GM12878 (cell line): ENCODE measurements around the gene TMEM86B. TPM values are rescaled to one million over a fixed set of nuclear protein-coding genes. Genes with fewer than 3 reads are reported as not detected.

ENCODE experiments used
- ATAC-seq: fragments of 200-7000 bp; cut with Tn5 transposase; 3 replicates; pipeline ENCODE4 v1.9.1; 2020; ENCODE audit warnings: mild to moderate bottlenecking, moderate library complexity
- BruUV-seq: library from RNA; stranded (reverse); fragments of 400-500 nt; replicated peaks from 2 replicates; lab custom pipeline; 2021; lab: Mats Ljungman, UMichigan
- CTCF ChIA-PET: fragments of 300-600 bp; sonication (Branson Sonifier 250); formaldehyde crosslinking; extraction: SDS; loops from one replicate; lab custom pipeline; 2021; ENCODE audit warnings: inconsistent platforms; lab: Yijun Ruan, JAX
- POLR2A ChIA-PET: fragments of 350-600 bp; formaldehyde crosslinking; extraction: SDS; loops from one replicate; lab custom pipeline; 2021; ENCODE audit warnings: inconsistent platforms; lab: Charles Lee
- RAD21 ChIA-PET: fragments of 300-600 bp; sonication (Branson Sonifier 250); formaldehyde crosslinking; loops from one replicate; lab custom pipeline; 2023; ENCODE audit warnings: antibody characterized with exemption; ENCODE audit not compliant: unreplicated experiment; lab: Charles Lee
- SMC1A ChIA-PET: fragments of 300-600 bp; sonication (Branson Sonifier 250); formaldehyde crosslinking; loops from one replicate; lab custom pipeline; 2023; ENCODE audit not compliant: unreplicated experiment, uncharacterized antibody; lab: Charles Lee
- DNase-seq: peaks from one replicate; pipeline ENCODE4 v3.0.0-alpha.2; 2011; ENCODE audit warnings: low read depth, low spot score
- FAIRE-seq: peaks from 3 replicates; lab custom pipeline; 2011; peaks lifted over from hg19 to GRCh38; lab: Jason Lieb, UNC
- H2AFZ ChIP-seq: 2 replicates; pipeline ENCODE4 v1.6.0; 2011; ENCODE audit warnings: low read depth, low read length, control low read depth; ENCODE audit not compliant: control insufficient read depth
- H3K27ac ChIP-seq: 2 replicates; pipeline ENCODE4 v1.5.1; 2011; ENCODE audit warnings: control low read depth; ENCODE audit not compliant: control insufficient read depth, insufficient read depth
- H3K27me3 ChIP-seq, 2 experiments: replicated peaks in 1 of 2; 2 replicates each; pipeline versions ENCODE4 v1.6.0 to v1.6.1; 2011; ENCODE audit warnings: low read length in 1 of 2; ENCODE audit not compliant: control insufficient read depth in 2 of 2, insufficient read depth in 2 of 2
- H3K36me3 ChIP-seq, 2 experiments: 2 replicates each; pipeline ENCODE4 v1.5.1; 2011; ENCODE audit warnings: low read length in 1 of 2; ENCODE audit not compliant: control insufficient read depth in 2 of 2, insufficient read depth in 2 of 2
- H3K4me1 ChIP-seq: 2 replicates; pipeline ENCODE4 v1.6.1; 2011; ENCODE audit warnings: mild to moderate bottlenecking, low read length, moderate library complexity, mixed read lengths; ENCODE audit not compliant: control insufficient read depth, insufficient read depth
- H3K4me2 ChIP-seq: 2 replicates; pipeline ENCODE4 v1.6.0; 2011; ENCODE audit warnings: control low read depth; ENCODE audit not compliant: control insufficient read depth, insufficient read depth
- H3K4me3 ChIP-seq: fragments of 200-600 bp; sonication (generic); 2 replicates; pipeline ENCODE4 v1.5.1; 2016
- H3K79me2 ChIP-seq: 2 replicates; pipeline ENCODE4 v1.6.0; 2011; ENCODE audit warnings: low read length; ENCODE audit not compliant: control insufficient read depth, insufficient read depth
- H3K9ac ChIP-seq: 2 replicates; pipeline ENCODE4 v1.8.0; 2011; ENCODE audit warnings: low read length, control low read depth, mixed read lengths; ENCODE audit not compliant: control insufficient read depth, insufficient read depth
- H3K9me3 ChIP-seq: replicated peaks from 3 replicates; pipeline ENCODE4 v1.5.1; 2011; ENCODE audit warnings: mild to moderate bottlenecking, low read length; ENCODE audit not compliant: control insufficient read depth, insufficient read depth
- H4K20me1 ChIP-seq: 2 replicates; pipeline ENCODE4 v1.6.0; 2011; ENCODE audit not compliant: control insufficient read depth, insufficient read depth
- CBX5 ChIP-seq: sonication (generic); IDR thresholded peaks from 2 replicates; pipeline ENCODE4 v1.6.1; 2016; ENCODE audit warnings: low read depth, moderate library complexity, mild to moderate bottlenecking, inconsistent platforms
- CEBPB ChIP-seq, 2 experiments: fragments of 150-350 bp in 1 of 2; IDR thresholded peaks; 2 replicates each; pipeline ENCODE4 v1.6.1; 2012 to 2014; ENCODE audit warnings: low read depth in 2 of 2, low read length in 2 of 2, borderline replicate concordance in 1 of 2, inconsistent platforms in 1 of 2
- CTCF ChIP-seq, 3 experiments: IDR thresholded peaks in 2 of 3; conservative IDR thresholded peaks in 1 of 3; 2 replicates each; pipeline ENCODE4 v1.5.1; 2011; ENCODE audit warnings: low read depth in 3 of 3, low read length in 3 of 3, mild to moderate bottlenecking in 3 of 3, control low read depth in 2 of 3, moderate library complexity in 2 of 3, inconsistent platforms in 1 of 3, mixed read lengths in 1 of 3; ENCODE audit not compliant: control insufficient read depth in 2 of 3, insufficient read depth in 1 of 3; ENCODE audit errors: extremely low read depth in 1 of 3
- FOS ChIP-seq: IDR thresholded peaks from 3 replicates; pipeline ENCODE4 v1.6.1; 2011; ENCODE audit warnings: borderline replicate concordance; ENCODE audit not compliant: insufficient read length; ENCODE audit errors: extremely low read depth
- IKZF2 ChIP-seq, 2 experiments: fragments of 450-650 bp; IDR thresholded peaks; 2 replicates each; pipeline ENCODE4 v1.6.1; 2017; ENCODE audit warnings: mild to moderate bottlenecking in 2 of 2, moderate library complexity in 2 of 2
- LARP7 ChIP-seq: fragments of 450-650 bp; IDR thresholded peaks from 2 replicates; pipeline ENCODE4 v1.6.1; 2017; ENCODE audit warnings: mild to moderate bottlenecking
- MEF2B ChIP-seq: fragments of 450-650 bp; IDR thresholded peaks from 2 replicates; pipeline ENCODE4 v1.6.1; 2018; ENCODE audit warnings: mild to moderate bottlenecking, moderate library complexity; ENCODE audit not compliant: partially characterized antibody, poor library complexity, severe bottlenecking
- MYC ChIP-seq: IDR thresholded peaks from 2 replicates; pipeline ENCODE4 v1.6.1; 2011; ENCODE audit warnings: mild to moderate bottlenecking, low read length, moderate library complexity, inconsistent platforms; ENCODE audit not compliant: insufficient read depth, insufficient replicate concordance, insufficient read length, severe bottlenecking
- NFIC ChIP-seq: IDR thresholded peaks from 2 replicates; pipeline ENCODE4 v1.6.1; 2012; ENCODE audit warnings: low read depth, mild to moderate bottlenecking, inconsistent platforms, low read length, moderate library complexity
- NFYB ChIP-seq: IDR thresholded peaks from 2 replicates; pipeline ENCODE4 v1.6.1; 2011; ENCODE audit warnings: low read depth, mild to moderate bottlenecking, low read length, improper control_type of control experiment, moderate library complexity; ENCODE audit not compliant: insufficient read depth
- NR2C2 ChIP-seq: IDR thresholded peaks from 2 replicates; pipeline ENCODE4 v1.6.1; 2011; ENCODE audit warnings: borderline replicate concordance, low read depth; ENCODE audit not compliant: control insufficient read depth, insufficient read length
- POLR2AphosphoS2 ChIP-seq: IDR thresholded peaks from 2 replicates; pipeline ENCODE4 v1.6.1; 2011; ENCODE audit warnings: low read depth, mild to moderate bottlenecking, low read length, improper control_type of control experiment, moderate library complexity
- REST ChIP-seq: IDR thresholded peaks from 2 replicates; pipeline ENCODE4 v1.6.1; 2012; ENCODE audit warnings: mild to moderate bottlenecking, low read depth, low read length
- SPI1 ChIP-seq: IDR thresholded peaks from 2 replicates; pipeline ENCODE4 v1.6.1; 2011; ENCODE audit warnings: low read depth, mild to moderate bottlenecking, low read length, moderate library complexity, borderline replicate concordance; ENCODE audit not compliant: insufficient read depth
- SREBF2 ChIP-seq: IDR thresholded peaks from 2 replicates; pipeline ENCODE4 v1.6.1; 2012; ENCODE audit warnings: mild to moderate bottlenecking, low read length
- ZBED1 ChIP-seq: IDR thresholded peaks from 2 replicates; pipeline ENCODE4 v1.6.1; 2016; ENCODE audit warnings: borderline replicate concordance
- ZNF24 ChIP-seq: fragments of 450-650 bp; IDR thresholded peaks from 2 replicates; pipeline ENCODE4 v1.6.1; 2017; ENCODE audit warnings: antibody characterized with exemption, mild to moderate bottlenecking
- WGBS: methylation state at CpG from one replicate; pipeline ENCODE4 v1.1.6; 2016; ENCODE audit warnings: low lambda C conversion rate; ENCODE audit not compliant: insufficient replicate concordance, insufficient coverage; ENCODE audit errors: missing lambda C conversion rate; 5-methylcytosine and 5-hydroxymethylcytosine counted together
- in situ Hi-C: fragments of 300-500 bp; cut with MboI; formaldehyde crosslinking; loops from 9 replicates; pipeline ENCODE4 v1.14.3; 2018; ENCODE audit warnings: mixed read lengths
- intact Hi-C: fragments of 100-400 bp; cut with micrococcal nuclease; formaldehyde crosslinking; loops from one replicate; pipeline ENCODE4 v1.14.2; 2022; ENCODE audit not compliant: unreplicated experiment
- polyA plus RNA-seq, 11 experiments: library from polyadenylated mRNA; depleted of rRNA in 4 of 11; unstranded in 6 of 11; stranded (reverse) in 5 of 11; fragments of >200 nt; fragmentation: Nextera tagmentation in 4 of 11; fragmentation: Illumina TruSeq in 1 of 11; extraction: Ambion mirVana in 4 of 11; extraction: Trizol in 1 of 11; gene quantifications; 1 replicate in 1 of 11; 2 replicates in 10 of 11; pipeline versions ENCODE4 v1.2.1 to v1.2.3, GENCODE V29; 2011 to 2016; ENCODE audit warnings: inconsistent platforms in 2 of 11, missing spikeins in 2 of 11, low read depth in 1 of 11
- total RNA-seq, 4 experiments: library from RNA; depleted of rRNA in 3 of 4; stranded (reverse); fragments of >200 nt in 3 of 4; fragmentation: Illumina TruSeq in 1 of 4; extraction: Trizol in 1 of 4; gene quantifications; 2 replicates each; pipeline versions ENCODE4 v1.2.1 to v1.2.3, GENCODE V29; 2013 to 2021

The TMEM86B gene
- total and polyA plus RNA-seq, 10 of the 15 experiments (the other 5 are each of a cell fraction or from before 2014, with no cell fraction given): 0.26 to 10.6 (median 1.8) TPM

- intact Hi-C loops: no loop called here
- POLR2A ChIA-PET: interaction anchor here (1.7 kb wide), 1 partner anchor 135 kb away, joined by 3 read pairs; the partner anchor contains the start of gene TMEM238
- no peaks in the 10 kb centered on the region for H3K9me3 ChIP-seq
- H2AFZ ChIP-seq: no peak overlapping the region
- DNase-seq: no peak
- H3K79me2 ChIP-seq: peaks cover 59% of the 10 kb centered on the region
- H3K27me3 ChIP-seq: no peaks in the 10 kb centered on the region
- no peak overlapping the region for H3K4me3 ChIP-seq
- H3K36me3 ChIP-seq: peaks cover 19 to 52% of the 10 kb centered on the region in 2 experiments
- ATAC-seq: no peak
- no peak overlapping the region for H3K9ac ChIP-seq
- FAIRE-seq: no peak
- peaks cover 3% of the 10 kb centered on the region; the same call in 1 of the 2 replicates for H4K20me1 ChIP-seq
- SMC1A ChIA-PET: interaction anchor here (1.0 kb wide), 1 partner anchor 11 kb away, joined by 3 read pairs; no protein-coding TSS in a partner anchor
- no TSS peak for BruUV-seq
- WGBS: 83% methylated on average over 9 of the region's 9 CpGs
- H3K4me2 ChIP-seq: no peak overlapping the region
- RAD21 ChIA-PET: no interaction called here
- H3K4me1 ChIP-seq: peaks cover 22% of the 10 kb centered on the region
- CTCF ChIA-PET: interaction anchor here (1.0 kb wide), 1 partner anchor 43 kb away, joined by 3 read pairs; no protein-coding TSS in a partner anchor
- H3K27ac ChIP-seq: no peak overlapping the region
- in situ Hi-C loops: no loop called here
- TF ChIP-seq ZNF24 (no peak), ZBED1 (no peak), CEBPB (IDR thresholded peaks at IDR 0.05; ENCODE audit: borderline replicate concordance in 1 of 2, low read depth in 2 of 2, low read length in 2 of 2) (no peak), NFYB (no peak), MEF2B (no peak), FOS (no peak), NFIC (no peak), CTCF (IDR thresholded peaks at IDR 0.05 in 2 of 3, conservative IDR thresholded peaks at IDR 0.05 in 1 of 3; ENCODE audit: control insufficient read depth in 2 of 3, extremely low read depth in 1 of 3, insufficient read depth in 1 of 3, low read depth in 3 of 3, low read length in 3 of 3) (no peak), MYC (no peak), CBX5 (no peak), POLR2AphosphoS2 (no peak), LARP7 (no peak), NR2C2 (no peak), SPI1 (no peak), IKZF2 (IDR thresholded peaks at IDR 0.05) (no peak), SREBF2 (no peak), REST (no peak)
These were observed 20.1 kb upstream of the TMEM86B start for GRCh38 chr19:55248704-55249103.
